DND-41 (cell line): ENCODE measurements around the gene FAM171A1.
"Not testable (repeated sequence)": the region's sequence is repeated elsewhere in the genome, so short reads cannot be mapped to it uniquely, and the experiment has no call there.

ENCODE experiments used
- ATAC-seq: fragments of 200-7000 bp; cut with Tn5 transposase; 3 replicates; pipeline ENCODE4 v1.9.1; 2021; ENCODE audit warnings: low read depth; ENCODE audit not compliant: insufficient read depth
- DNase-seq: peaks from one replicate; pipeline ENCODE4 v3.0.0-alpha.2; 2020
- H2AFZ ChIP-seq: 2 replicates; pipeline ENCODE4 v1.6.0; 2012; ENCODE audit warnings: low read depth, low read length
- H3K27ac ChIP-seq: 2 replicates; pipeline ENCODE4 v1.5.1; 2012; ENCODE audit warnings: low read length, inconsistent platforms
- H3K27me3 ChIP-seq: fragments of 200-600 bp; sonication (generic); 2 replicates; pipeline ENCODE4 v1.6.0; 2012; ENCODE audit warnings: low read length, mild to moderate bottlenecking, inconsistent platforms; ENCODE audit not compliant: insufficient read depth, poor library complexity
- H3K36me3 ChIP-seq: 2 replicates; pipeline ENCODE4 v1.5.1; 2012; ENCODE audit warnings: low read length, inconsistent platforms; ENCODE audit not compliant: insufficient read depth
- H3K4me1 ChIP-seq: 2 replicates; pipeline ENCODE4 v1.5.1; 2012; ENCODE audit warnings: mild to moderate bottlenecking, low read length; ENCODE audit not compliant: insufficient read depth
- H3K4me2 ChIP-seq: 2 replicates; pipeline ENCODE4 v1.6.0; 2012; ENCODE audit warnings: mild to moderate bottlenecking, moderate library complexity, low read length, inconsistent platforms; ENCODE audit not compliant: insufficient read depth
- H3K4me3 ChIP-seq, 2 experiments: fragments of 200-600 bp in 1 of 2; shearing (Covaris generic) in 1 of 2; 2 replicates each; pipeline ENCODE4 v1.5.1; 2012 to 2016; ENCODE audit warnings: inconsistent platforms in 2 of 2, low read length in 2 of 2, mild to moderate bottlenecking in 2 of 2, low read depth in 1 of 2, moderate library complexity in 1 of 2
- H3K79me2 ChIP-seq: 2 replicates; pipeline ENCODE4 v1.6.0; 2012; ENCODE audit warnings: low read length, inconsistent platforms; ENCODE audit not compliant: insufficient read depth
- H3K9ac ChIP-seq: 2 replicates; pipeline ENCODE4 v1.6.0; 2012; ENCODE audit warnings: low read depth, mild to moderate bottlenecking, inconsistent platforms, low read length, moderate library complexity
- H3K9me3 ChIP-seq: 2 replicates; pipeline ENCODE4 v1.5.1; 2012; ENCODE audit warnings: low read length, moderate library complexity, mild to moderate bottlenecking, inconsistent platforms; ENCODE audit not compliant: insufficient read depth, severe bottlenecking
- H4K20me1 ChIP-seq: 2 replicates; pipeline ENCODE4 v1.6.0; 2012; ENCODE audit warnings: low read length; ENCODE audit not compliant: insufficient read depth
- EZH2 ChIP-seq: IDR thresholded peaks from 3 replicates; pipeline ENCODE4 v1.6.1; 2012; ENCODE audit warnings: borderline replicate concordance, low read depth, mild to moderate bottlenecking, moderate library complexity, low read length, inconsistent platforms; ENCODE audit not compliant: severe bottlenecking
- TF ChIP-seq, protein P1 (sequence below): IDR thresholded peaks from 2 replicates; pipeline ENCODE4 v1.5.1; 2012; ENCODE audit warnings: borderline replicate concordance, low read length, moderate library complexity, mild to moderate bottlenecking; ENCODE audit not compliant: poor library complexity, severe bottlenecking; ENCODE audit errors: extremely low read depth

Gene FAM171A1

DNA sequence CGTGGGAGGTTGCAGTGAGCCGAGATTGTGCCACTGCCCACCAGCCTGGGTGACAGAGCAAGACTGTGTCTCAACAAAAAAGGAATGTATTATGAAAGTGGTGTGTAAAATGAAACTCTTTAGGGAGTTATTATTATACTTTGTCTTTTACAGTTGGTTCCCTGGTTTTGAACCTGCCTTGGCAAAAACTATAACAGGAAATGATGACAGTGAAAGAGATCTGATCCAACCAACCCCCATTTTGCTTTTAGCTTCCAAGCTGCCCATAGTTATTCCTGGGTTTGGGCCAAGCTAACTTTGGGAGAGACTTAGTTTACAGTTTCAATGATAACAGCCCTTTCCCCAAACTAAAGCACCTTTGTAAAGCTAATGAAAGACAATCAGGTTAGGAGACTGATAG, 168.4 kb downstream of the FAM171A1 start:
- H3K27me3 ChIP-seq = no peaks in the 10 kb centered on the region
- no peak overlapping the region for H3K4me3 ChIP-seq
- H3K79me2 ChIP-seq = no peaks in the 10 kb centered on the region
- H3K36me3 ChIP-seq = no peaks in the 10 kb centered on the region
- no peaks in the 10 kb centered on the region for H3K9me3 ChIP-seq
- no peaks in the 10 kb centered on the region for H4K20me1 ChIP-seq
- no peak overlapping the region for H3K27ac ChIP-seq
- ATAC-seq = no peak
- no peak overlapping the region for H3K9ac ChIP-seq
- no peak for DNase-seq
- no peak overlapping the region for H2AFZ ChIP-seq
- TF ChIP-seq, protein P1, sequence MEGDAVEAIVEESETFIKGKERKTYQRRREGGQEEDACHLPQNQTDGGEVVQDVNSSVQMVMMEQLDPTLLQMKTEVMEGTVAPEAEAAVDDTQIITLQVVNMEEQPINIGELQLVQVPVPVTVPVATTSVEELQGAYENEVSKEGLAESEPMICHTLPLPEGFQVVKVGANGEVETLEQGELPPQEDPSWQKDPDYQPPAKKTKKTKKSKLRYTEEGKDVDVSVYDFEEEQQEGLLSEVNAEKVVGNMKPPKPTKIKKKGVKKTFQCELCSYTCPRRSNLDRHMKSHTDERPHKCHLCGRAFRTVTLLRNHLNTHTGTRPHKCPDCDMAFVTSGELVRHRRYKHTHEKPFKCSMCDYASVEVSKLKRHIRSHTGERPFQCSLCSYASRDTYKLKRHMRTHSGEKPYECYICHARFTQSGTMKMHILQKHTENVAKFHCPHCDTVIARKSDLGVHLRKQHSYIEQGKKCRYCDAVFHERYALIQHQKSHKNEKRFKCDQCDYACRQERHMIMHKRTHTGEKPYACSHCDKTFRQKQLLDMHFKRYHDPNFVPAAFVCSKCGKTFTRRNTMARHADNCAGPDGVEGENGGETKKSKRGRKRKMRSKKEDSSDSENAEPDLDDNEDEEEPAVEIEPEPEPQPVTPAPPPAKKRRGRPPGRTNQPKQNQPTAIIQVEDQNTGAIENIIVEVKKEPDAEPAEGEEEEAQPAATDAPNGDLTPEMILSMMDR = no peak
- TF ChIP-seq EZH2 = no peak
- no peak overlapping the region for H3K4me2 ChIP-seq
- peaks cover 8% of the 10 kb centered on the region for H3K4me1 ChIP-seq

DNA sequence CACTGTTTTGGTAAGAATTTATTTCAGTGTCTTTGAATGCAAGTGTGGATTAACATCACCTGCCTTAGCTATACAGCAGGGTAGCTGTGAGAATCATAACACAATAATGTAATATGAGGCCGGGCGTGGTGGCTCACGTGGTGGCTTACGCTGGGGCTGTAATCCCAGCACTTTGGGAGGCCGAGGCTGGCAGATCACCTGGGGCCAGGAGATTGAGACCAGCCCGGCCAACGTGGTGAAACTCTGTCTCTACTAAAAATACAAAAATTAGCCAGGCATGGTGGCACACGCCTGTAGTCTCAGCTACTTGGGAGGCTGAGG, 168.8 kb downstream of the FAM171A1 start:
- H3K27me3 ChIP-seq, DNase-seq, ATAC-seq, H2AFZ ChIP-seq, H3K79me2 ChIP-seq, H3K27ac ChIP-seq, H3K4me2 ChIP-seq, H3K4me3 ChIP-seq, H4K20me1 ChIP-seq, H3K9me3 ChIP-seq, H3K36me3 ChIP-seq, H3K4me1 ChIP-seq, H3K9ac ChIP-seq: not testable (repeated sequence)

DNA sequence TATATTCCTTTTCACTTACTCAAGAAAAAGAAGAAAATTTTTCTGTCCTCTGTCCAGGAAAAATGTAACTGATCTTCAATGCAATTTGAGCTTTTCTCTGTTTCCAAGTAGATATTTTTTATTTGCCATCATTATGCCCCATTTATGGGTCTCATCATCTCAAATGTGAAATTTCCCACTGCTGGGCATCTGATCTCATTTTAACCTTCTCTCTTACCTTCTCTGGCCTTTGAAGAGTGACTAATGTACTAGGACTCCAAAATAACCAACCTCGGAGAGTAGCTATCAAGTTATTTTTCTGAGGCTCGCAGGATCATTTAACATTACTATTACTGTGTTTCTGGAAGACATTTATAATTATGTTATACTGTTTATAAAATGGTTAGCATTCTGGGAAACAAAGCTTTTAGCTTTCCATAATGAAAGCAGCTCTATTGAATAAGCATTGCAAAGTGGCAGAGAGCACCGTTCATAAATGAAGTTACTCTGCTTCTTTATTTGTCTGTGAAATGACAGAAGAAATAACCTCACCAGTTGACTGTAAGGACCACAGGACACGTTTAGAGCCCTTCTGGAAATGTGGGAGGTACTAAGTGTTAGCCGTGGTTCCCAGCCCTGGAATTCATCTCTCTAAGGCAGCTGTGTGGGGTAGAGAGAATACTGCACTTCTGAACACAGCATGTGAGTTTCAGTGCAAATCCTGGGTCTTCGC, 169.3 kb downstream of the FAM171A1 start:
- H3K4me1 ChIP-seq = 0 out of 2 replicates have a peak, but pooled peaks cover under 1% of the 10 kb centered on the region

DNA sequence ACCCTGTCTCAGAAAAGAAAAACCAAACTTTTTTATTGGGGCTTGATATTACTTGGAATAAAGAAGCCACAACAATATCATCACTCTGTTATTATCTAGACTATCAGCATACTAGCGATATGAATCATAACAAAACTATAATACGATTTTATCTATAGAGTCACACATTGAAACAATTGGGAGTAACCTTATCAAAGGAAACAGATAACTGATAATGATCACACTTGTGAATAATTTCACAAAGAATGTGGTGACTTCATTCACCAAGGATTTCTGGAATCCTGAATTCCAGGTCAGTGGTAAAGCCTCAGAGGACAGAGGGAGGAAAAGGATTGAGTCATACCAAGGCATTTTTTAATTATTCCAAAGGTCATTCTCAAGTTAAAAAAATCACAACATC, 170.5 kb downstream of the FAM171A1 start:
- no peaks in the 10 kb centered on the region for H3K27me3 ChIP-seq
- H3K79me2 ChIP-seq = no peaks in the 10 kb centered on the region
- DNase-seq (no peak), ATAC-seq (no peak)
- H3K36me3 ChIP-seq = no peaks in the 10 kb centered on the region
- no peaks in the 10 kb centered on the region for H3K4me1 ChIP-seq
- H3K4me2 ChIP-seq = no peak overlapping the region
- H3K9me3 ChIP-seq = no peaks in the 10 kb centered on the region
- H4K20me1 ChIP-seq = no peaks in the 10 kb centered on the region
- H3K27ac ChIP-seq = no peak overlapping the region
- H3K9ac ChIP-seq = no peak overlapping the region
- TF ChIP-seq EZH2 = no peak
- H3K4me3 ChIP-seq = no peak overlapping the region
- no peak overlapping the region for H2AFZ ChIP-seq

More for the DNA sequence above, 169.3 kb downstream of the FAM171A1 start:
- TF ChIP-seq, protein P1 = no peak
- no peak for TF ChIP-seq EZH2
- Histone ChIP-seq H3K79me2 (no peaks in the 10 kb centered on the region), H3K4me2 (no peak overlapping the region), H3K9me3 (no peaks in the 10 kb centered on the region), H3K9ac (no peak overlapping the region), H3K27me3 (no peaks in the 10 kb centered on the region), H2AFZ (no peak overlapping the region), H3K4me3 (no peak overlapping the region), H3K27ac (no peak overlapping the region), H4K20me1 (no peaks in the 10 kb centered on the region), H3K36me3 (no peaks in the 10 kb centered on the region)
- no peak for DNase-seq
- no peak for ATAC-seq
